ENCODE measurements around the gene CMC2.

Gene CMC2

DNA sequence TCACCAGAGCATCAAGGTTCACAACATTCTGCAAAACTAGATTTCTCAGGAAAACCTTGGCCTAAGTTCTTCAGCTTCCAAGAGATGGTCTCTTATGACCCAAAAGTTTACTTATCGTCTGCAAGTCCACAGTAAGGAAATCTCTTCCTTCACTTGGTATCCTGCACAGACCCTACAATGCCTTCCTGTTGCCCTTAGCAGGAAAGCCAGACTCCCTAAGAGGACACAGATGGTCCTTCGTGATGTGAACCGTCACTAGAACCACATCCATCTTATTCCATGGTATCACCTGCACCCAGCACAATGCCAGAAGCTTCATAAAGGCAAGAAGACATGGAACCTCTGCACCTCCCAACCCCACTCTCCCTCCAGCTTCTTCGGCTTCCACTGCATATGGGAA is 34.1 kb downstream of the CMC2 start:
- no peak for DNase-seq (ENCODE audit: low spot score)

DNA sequence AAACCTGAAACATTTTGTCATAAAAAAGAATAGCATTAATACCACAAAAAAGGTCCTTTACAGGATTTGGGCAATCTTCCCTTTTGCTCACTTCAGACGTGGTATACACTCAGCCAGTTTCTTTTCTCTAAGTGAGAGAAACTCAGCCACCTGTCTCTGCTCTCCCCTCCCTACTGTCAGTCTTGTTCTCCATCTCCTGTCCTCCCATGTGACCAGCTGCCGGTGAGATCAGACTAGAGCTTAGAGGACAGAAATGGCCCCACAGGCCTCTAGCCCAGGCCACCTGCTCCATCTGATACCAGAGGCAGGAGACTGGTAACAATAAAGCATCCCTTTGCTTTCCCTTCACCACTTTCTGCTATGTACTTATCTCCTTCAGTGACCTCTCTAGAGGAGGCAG is 34.9 kb downstream of the CMC2 start:
- no peak for DNase-seq (ENCODE audit: low spot score)

DNA sequence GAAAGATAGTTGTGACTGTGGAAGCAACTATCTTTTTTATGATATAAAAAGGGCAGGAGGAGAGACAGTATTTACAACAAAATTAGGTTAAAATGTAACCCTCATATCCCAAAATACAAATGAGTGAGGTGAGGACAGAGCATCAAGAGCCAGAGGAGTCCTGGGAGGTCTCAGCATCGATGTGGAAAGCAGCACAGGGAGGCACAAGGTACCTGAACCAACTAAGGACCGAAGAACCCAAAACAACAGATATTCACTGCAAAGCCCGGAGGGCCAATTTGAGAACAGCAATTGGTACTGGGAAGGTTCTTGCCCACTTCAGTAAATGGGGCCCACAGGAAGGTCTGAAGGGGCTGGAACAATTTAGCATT is 37.6 kb downstream of the CMC2 start:
- DNase-seq (ENCODE audit: low spot score), result no peak

DNA sequence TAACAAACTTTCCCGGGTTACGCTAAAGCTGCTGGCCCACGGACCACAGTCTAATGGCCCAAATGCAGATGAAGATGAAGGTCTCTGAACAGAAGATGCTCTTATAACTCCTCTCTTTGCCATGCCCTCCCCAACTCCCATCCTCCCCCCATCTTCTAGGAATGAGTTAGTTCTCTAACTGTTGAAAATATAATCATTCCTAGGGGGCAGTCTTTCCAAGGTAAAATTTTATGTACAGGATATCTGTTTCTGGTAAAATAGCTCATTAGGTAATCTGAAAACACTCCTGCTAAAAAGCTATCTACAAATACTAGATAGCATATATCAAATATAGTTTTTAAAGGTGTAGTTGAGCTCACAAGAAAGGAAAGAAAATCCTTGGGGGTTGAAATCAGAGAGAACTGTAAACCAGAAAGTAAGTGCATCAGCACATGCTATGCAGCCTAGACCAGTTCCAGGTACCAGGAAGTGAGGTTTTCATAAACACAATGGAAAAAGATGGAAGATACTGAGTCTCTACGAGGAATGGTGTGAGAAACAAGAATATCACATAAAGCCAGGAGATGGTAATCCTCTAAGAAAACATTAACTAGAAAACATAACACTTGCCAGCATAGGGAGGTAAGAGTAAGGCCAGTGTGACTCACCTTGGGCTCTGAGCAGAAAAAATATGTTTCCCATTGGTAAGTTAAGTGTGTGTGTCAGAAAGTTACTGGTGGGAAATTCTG is 38.1 kb downstream of the CMC2 start:
- no peak for DNase-seq (ENCODE audit: low spot score)

DNA sequence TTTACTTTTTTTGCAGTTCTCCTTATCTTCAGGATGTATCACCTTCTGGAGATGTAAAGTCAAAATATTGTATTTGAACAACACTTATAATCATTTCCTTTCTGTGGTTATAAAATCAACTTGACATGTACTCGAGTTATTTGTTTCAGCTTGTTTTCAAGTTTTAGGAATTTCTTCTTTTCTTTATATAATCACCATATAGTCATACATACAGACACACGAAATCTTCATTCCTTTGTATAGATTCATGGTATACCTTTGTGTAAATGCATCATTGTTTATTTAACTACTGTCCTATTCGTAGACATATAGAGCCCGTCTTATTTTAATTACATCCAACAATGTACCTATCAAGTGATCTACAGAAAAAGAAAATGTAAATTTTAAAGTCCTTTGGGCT is 40.1 kb downstream of the CMC2 start:
- DNase-seq (ENCODE audit: low spot score), result no peak

DNA sequence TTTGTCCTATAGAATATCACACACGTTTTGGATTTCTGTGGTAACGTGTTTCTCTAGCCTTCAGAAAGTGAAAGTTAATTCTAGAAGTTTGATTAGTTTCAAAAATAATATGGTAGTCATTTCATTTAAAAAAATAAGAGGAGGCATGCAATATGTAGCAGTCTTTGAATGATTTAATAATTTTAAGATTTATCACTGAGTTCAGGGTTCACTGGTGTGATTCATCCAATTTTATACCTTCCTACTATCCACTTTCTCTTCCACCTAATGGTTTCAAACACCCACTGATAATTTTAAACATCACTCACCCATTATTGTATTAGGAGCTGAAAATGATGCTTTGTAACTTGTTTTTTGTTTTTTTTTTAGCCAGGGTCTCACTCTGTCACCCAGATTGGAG is 42.3 kb downstream of the CMC2 start:
- no peak for DNase-seq (ENCODE audit: low spot score)

DNA sequence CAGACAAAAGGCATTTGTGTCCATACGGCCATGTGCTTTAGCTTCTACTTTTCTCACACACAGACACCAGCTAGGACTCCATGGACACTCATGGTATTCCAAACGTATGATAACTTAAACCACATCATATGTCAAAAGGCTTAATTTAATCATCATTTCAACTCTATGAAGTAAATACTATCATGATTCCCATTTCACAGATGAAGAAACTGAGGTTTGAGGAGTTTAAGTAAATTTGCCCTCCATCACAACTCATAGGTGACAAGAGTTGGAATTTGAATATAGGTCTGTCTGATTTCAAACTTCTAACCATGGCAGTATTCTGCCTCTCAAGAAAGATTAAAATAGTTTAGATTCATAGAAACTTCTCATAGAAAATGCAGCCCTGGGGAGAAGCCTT is 43.8 kb downstream of the CMC2 start:
- DNase-seq (ENCODE audit: low spot score), result no peak

DNA sequence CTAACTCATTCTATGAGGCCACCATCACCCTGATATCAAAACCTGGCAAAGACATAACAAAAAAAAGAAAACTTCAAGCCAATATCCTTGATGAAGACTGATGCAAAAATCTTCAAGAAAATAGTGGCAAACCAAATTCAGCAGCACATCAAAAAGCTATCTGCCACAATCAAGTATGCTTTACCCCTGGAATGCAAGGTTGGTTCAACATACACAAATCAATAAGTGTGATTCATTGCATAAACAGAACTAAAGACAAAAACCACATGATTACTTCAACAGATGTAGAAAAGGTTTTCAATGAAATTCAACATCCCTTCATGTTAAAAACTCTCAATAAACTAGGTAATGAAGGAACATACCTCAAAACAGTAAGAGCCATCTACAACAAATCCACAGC is 48.4 kb downstream of the CMC2 start:
- no peak for DNase-seq (ENCODE audit: low spot score)

DNA sequence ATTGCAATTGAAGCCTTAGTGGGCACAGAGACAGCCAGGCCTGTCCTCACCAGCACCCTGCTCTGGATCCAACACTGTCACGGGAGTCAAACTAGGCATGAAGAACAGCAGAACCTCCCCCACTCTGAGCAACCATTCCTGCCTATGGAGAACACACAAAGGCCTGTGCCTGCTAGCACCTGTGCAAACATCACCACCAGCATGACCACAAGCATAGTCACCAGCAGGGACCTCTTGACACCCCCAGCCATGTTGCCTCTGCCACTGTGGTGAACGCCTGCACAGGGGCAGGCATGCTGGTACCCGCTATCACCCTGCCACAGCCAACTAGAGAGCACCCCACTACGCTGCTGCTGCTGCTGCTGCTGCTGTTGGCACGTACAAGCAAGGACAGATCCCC is 51.7 kb downstream of the CMC2 start:
- DNase-seq (ENCODE audit: low spot score), result no peak

DNA sequence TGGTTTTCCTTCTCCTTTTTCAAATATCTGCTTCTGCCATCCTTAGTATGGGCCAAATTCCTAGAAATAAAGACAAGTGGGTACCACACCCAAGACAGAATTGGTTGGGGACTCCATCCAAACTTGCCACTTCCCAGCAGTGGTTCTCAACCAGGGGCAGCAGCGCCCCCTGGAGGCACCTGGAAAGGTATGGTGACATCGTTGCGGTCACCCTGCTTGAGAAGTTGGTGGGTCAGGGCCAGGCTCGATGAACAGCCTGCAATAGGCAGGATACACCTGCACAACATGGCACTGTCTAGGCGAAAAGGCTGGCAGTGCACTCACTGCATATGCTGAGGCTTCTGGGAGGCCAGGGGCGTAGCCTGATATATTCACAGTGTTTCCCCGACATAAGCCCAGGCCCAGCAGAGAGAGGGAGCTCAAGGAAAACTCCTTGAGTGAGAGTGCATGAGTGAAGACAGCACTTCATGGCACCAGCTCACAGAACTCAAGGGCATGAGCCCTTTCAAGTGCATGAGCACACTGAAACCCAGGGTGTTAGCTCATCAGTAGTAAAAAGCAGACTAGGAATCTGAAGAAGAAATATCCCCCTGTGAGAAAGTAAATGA is 57.7 kb downstream of the CMC2 start:
- DNase-seq (ENCODE audit: low spot score), result peak; percentile 53

DNA sequence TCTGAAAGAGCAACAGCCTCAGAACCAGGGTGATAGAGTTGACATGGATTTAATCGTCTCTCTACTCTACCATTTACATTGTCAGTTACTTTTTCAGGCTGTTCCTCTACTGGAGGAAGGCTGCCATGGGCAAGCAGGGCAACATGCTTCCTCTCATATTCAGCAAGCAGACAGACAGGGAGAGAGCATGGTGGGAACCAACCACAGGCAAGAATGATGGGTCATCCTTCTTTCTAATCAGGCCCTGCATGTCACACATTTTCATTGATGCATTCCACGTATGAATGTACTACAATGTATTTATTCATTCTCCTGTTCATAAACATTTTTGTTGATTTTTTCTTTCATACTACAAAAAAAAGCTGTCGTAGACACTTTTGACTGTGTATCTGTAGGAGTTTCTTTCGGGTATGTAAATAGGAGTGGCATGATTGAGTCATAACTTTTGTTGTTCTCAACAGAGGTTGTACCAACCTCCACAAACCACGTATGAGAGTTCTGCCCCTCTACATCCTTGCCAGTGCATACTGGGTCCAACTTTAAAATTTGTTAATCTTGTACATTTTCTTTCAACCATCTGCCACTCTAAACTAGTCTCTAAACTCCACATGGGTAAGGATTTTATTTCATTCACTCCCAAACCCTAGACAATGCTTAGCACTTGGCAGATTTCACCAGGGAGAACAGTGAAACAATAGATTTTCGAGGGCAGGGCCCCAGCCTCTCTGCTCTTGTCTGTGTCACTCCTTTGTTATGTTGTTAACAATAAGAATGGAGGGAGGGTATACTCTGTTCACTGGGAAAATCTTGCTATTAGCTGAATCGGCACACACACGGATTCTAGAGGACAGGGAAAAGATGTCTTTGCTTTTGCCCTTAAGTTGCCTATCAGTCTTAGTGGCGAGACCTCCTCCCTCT is 58.7 kb downstream of the CMC2 start:
- no peak for DNase-seq (ENCODE audit: low spot score)

DNA sequence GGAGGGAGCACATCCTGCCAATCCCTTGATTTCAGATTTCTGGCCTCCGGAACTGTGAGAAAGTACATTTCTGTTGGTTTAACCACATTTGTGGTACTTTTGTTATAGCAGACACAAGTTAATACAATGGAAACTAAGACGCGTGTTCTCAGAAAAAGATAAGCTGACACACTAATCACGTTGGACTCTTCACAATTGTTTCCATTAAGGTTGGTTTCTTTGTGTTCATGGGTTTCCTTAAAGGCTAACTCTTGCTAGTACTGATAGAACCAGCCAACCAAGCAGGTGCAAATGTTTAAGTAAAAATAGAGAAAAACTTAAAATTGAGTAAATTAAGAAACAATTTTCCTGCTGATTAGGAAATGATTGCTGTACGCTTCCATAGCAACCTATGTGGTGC is 59.4 kb downstream of the CMC2 start:
- DNase-seq (ENCODE audit: low spot score), result no peak

DNA sequence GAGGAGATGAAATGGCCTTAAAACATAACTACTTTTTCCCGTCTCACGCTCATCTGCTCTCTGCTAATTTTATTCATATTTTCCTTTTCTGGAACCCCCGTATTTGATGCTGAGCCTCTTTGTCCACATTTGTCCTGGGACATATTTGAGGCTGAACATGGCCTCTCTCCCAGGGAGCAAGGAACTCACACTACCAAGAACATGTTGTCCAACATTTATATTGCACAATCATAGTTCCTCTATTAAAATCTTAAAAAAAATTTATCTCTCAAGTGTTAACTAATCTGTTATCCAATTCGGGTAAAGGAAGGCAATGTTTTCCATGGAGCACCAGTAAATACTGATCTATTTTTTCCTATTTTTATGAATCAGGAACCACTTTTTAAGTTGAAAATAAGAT is 60.2 kb downstream of the CMC2 start:
- DNase-seq (ENCODE audit: low spot score), result no peak

DNA sequence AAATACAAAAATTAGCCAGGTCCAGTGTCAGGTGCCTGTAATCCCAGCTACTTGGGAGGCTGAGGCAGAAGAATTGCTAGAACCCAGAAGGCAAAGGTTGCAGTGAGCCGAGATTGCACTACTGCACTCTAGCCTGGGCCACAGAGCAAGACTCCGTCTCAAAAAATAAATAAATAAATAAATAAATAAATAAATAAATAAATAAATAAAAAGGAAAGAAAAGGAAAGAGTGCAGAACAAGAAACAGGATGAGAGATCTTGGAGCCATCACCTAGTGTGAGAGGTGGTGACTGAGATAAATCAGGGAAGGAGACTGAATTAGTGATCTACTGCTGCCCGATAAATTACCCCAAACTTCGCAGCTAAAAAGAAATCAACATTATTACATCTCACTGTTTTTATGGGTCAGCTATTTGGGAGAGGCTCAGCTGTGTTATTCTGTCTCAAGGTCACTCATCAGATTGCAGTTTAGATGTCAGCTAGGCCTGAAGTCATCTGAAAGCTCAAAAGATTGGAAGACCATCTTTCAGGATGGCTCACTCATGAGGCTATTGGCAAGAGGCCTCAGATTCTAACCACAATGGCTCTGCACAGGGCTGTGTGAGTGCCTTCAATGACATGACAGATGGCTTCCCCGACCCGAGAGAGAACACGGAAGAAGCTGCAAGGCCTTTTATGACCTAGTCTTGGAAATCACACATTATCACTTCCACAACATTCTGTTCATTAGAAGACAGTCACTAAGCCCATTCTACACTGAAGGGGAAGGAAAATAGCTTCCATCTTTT is 66.4 kb downstream of the CMC2 start:
- no peak for DNase-seq (ENCODE audit: low spot score)

DNA sequence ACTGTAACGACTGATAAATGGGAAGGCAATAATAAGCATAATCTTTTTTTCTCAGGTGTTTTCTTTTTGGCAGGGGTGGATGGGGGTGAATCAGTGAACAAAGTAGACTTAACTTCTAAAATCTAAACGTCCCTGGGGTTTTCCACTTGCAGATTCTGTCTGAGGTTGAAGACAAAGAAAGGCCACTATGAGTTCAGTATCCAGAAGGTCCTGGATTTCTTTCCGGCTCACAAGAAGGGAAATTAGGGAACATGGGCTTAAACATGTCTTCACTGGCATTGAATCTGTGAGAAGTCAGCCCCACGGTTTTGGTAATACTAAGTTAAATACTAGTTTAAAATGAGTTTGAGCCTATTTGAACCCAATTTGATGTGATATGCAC is 67.8 kb downstream of the CMC2 start:
- no peak for DNase-seq (ENCODE audit: low spot score)

DNA sequence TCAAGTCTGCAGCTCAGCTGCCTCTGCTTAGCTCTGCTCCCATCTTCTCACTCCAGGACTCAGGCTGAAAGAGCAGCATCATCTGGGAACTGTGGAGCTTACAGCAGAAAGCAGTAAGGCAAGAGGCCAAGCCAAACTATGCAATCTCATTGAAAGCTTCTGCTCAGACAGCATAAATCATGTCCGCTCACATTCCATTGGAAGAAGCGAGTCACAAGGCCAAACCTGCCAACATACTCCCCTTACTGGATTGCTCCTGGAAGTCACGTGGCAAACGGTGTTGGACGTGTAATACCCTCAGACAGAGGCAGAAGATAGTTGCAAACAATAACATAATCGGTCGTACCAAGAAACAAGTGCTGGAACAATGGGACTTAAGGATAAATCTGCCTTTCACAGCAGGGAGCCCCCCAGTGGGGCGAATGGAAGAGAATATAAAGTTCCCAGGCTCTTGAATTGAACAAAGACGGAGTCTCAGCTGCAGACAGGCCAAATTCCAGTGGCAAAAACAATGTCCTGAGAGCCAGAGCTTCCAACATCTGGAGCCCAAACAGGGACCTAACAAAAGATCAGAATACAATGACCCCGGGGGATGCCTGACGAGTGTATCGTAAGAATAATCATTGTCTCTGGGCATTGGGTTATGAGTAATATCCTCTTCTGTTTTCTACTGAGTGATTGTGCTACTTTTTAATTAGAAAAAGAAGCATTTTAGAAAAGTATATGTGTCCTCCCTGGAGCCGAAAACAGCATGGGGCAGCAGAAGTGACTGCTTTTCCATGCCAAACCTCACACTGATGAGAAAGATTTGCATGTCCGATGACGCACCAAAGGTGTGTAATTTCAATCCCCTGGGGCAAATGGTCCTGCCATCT is 68.4 kb downstream of the CMC2 start:
- DNase-seq (ENCODE audit: low spot score), result no peak

DNA sequence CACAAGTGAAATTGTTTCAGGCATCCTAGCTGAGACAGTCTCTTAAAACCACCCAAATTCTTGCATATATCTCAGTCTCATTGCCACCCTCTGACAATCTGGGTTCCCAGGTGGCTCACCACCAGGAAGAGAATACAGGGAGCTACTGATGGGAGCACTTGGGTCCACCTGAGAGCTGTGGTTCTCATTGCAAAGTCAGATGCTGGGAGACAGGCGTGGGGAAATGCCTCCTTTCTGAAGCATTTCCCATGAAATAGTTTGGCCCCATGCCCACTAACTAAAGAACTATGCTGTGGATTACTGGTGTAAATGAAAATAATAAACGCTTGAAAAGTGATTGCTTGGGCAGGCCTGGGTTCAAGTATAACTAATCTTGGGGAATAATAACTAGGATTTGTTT is 70.3 kb downstream of the CMC2 start:
- no peak for DNase-seq (ENCODE audit: low spot score)

DNA sequence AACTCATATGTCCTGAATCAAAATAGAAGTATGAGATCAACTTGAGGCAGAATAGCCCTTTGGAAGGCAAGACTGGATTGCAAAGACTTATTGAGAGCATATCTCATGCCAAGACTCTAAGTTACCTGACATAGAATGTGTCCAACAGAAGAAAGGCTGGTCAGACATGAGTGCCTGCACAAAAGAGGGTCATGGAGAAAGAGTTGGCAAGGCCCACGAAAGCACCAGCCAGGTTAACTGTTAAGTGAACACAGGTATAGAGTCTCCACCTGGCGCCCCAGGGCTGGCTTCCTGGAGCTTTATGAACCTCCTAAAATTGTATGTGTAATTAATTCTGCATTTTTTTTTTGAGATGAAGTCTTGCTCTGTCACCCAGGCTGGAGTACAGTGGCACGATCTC is 71.0 kb downstream of the CMC2 start:
- no peak for DNase-seq (ENCODE audit: low spot score)

DNA sequence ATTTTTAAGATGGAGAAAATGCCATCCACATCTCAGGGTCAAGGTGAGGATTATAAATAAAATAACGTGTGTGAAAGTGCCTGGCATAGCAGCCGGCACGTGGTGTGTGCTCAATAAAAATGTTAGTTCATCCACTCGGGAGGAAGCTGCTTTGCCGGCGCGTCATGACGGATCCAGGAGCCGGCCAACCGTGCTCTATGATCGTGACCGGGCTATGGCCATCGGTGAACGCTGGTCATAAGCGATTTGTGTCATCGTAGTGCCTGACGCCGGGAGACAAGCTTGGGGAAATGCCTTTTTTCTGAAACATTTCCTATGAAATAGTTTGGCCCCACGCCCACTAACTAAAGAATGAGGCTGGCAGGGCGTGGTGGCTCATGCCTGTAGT is 74.0 kb downstream of the CMC2 start:
- DNase-seq (ENCODE audit: low spot score), result no peak

DNA sequence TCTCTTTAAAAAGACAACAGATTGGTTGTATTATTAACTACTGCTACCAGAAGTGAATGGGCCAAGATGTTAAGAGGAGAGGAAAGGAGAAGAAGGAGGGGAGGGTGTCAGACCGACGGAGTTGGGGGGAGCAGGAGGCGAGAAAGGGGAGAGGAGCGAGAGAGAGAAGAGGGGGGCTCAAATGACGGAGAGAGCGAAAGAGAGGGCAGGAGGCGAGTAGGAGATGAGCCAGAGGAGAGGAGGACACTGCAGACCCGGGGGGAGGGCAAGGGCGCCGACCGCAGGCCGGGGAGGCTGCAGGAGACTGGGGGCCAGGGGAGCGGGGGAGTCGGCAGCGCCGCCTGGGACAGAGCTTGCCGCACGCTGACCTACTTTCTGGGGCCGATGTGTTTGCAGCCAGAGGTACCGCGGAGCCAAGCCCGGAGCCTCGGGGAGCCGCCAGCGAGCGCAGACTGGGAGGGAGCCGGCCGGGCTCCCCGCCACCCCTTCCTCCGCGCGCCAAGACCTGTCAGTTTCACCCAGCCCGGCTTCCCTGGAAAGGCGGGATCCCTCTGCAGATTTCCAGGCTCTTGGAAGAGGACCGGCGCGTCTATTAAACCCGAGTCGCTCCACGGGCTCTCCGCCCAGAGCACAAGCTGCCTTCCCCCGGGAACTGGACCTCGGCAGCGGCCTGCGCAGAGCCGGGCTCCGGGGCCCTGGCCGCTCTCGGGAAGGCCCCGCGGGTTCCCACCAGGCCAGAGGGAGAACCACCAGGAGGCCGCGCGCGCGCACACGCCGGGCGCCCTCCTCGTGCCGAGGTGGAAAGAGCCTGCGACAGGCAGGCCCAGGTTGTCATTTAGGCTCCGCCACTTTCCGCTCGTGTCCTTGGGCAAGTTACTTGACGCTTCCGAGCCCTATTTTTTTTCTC is 74.6 kb downstream of the CMC2 start:
- DNase-seq (ENCODE audit: low spot score), result peak; percentile 32

All from D341Med (cell line).